LNCAP (cell line): ENCODE data around the gene MAPK6.
A peak's percentile ranks its signal among the peaks of the same experiment; 100 is the strongest.

Source experiments
- CTCF ChIP-seq: fragments of 450-650 bp; IDR thresholded peaks from 2 replicates; pipeline ENCODE4 v1.5.1; 2017; ENCODE audit warnings: mild to moderate bottlenecking

MAPK6 gene

GRCh38 chr15:52018693-52019393 lies at the start of gene MAPK6:
Gene MAPK6, plus strand, starts transcription at chr15:52019219. Its CDS starts 27,242 bp downstream, at chr15:52046461.
- no peak for TF ChIP-seq CTCF

DNA sequence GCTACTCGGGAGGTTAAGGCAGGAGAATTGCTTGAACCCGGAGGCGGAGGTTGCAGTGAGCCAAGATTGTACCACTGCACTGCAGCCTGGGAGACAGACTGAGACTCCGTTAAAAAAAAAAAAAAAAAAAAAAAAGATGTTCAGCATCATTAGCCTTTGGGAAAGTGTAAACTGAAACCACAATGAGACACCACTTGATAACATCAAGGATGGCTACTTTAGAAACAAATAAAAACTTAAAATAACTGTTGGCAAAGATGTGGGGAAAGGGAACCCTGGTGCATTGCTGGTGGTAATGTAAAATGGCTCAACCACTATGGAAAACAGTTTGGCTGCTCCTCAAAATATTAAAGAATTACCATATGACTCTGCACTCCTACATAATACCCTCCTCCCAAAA lies 49.3 kb upstream of the MAPK6 start:
- no peak for TF ChIP-seq CTCF

DNA sequence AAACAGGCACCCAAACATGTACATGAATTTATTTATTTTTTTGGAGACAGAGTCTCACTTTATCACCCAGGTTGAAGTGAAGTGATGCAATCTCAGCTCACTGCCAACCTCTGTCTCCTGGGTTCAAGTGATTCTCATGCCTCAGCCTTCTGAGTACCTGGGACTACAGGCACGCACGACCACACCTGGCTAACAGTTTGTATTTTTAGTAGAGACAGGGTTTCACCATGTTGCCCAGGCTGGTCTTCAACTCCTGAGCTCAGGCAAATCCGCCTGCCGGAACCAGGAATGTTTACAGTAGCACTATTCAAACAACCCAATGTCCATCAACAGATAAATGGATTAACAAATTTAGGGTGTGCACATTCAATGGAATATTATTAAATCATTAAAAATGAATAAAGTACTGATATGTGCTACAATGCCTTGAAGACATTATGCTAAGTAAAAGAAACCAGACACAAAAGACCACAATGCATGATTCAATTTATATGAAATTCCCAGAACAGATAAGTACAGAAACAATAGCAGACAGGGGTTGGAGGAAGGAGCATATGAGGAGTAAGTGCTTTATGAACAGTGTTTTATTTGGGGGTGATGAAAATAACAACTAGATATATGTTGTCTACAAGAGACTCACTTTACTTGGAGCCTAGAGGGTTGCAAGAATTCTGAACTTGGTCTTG lies 48.7 kb upstream of the MAPK6 start:
- no peak for TF ChIP-seq CTCF

DNA sequence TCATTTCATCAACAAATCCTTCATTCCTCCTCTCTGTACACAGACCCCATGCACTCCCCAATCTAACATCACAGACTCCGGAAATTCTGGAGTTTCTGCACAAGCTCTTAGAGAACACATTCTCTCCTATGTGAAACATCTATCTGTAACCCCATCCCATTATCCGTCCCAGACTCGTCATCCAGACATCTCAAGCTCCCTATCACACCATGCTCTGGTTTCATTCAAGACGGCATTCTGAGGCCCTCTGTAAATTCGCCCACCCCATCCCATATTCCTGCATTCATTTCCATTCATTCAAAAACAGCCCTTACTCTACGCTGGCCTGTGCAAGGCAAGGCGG lies 48.0 kb upstream of the MAPK6 start:
- TF ChIP-seq CTCF, result no peak

- peak; percentile 38; the same call in 1 of the 2 replicates for TF ChIP-seq CTCF
Measured at GRCh38 chr15:51971375-51972133, 47.5 kb upstream of the MAPK6 start, which contains the start of gene LEO1. Gene LEO1, minus strand, starts transcription at chr15:51971778. Its CDS starts 33 bp downstream, at chr15:51971745.

GRCh38 chr15:51973220-51973619 lies 45.8 kb upstream of the MAPK6 start:
- no peak for TF ChIP-seq CTCF

- no peak for TF ChIP-seq CTCF
Measured at GRCh38 chr15:51973775-51974174, 45.2 kb upstream of the MAPK6 start.
